GM19438 (cell line): ENCODE data around the gene BPI.
"Not testable (repeated sequence)": the region's sequence is repeated elsewhere in the genome, so short reads cannot be mapped to it uniquely, and the experiment has no call there.

ENCODE experiments used
- ATAC-seq: cut with Tn5 transposase; IDR thresholded peaks from one replicate; pipeline ENCODE4 v1.9.1; 2021; ENCODE audit warnings: low read depth; ENCODE audit not compliant: unreplicated experiment

BPI gene

DNA sequence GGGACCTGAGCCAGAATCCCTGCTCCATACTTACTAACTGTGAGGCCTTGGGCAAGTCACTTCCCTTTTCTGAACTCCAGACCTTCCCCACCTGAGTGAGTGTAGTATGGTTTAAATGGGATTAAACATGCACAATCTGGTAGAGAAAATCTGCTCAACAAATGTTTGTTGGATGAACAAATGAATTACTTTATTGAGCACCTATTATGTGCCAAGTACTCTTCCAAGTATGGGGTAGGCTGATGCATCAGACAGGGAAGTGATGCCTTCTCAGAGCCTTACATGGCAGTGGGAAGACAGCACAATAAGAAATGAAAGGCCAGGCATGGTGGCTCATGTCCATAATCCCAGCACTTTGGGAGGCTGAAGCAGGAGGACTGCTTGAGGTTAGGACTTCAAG is 27.3 kb downstream of the BPI start:
- ATAC-seq, result no peak

DNA sequence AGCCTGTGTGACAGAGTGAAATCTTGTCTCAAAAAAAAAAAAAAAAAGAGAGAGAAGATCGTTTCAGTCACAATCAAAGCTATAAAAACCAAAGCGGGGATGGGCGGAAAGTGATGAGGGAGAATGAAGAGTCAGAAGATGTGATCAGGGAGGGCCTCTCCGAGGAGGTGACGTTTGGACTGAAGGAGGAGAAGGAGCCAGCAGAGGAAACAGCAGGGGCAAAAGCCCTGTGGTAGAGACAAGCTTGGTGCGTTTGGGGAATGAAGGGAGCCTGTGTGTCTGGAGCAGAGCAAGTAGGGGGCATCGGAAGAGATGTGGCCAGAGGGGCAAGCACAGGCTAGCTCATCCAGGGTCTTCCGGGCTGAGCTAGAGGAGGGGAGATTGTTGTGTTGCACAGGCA is 27.9 kb downstream of the BPI start:
- ATAC-seq, result no peak

DNA sequence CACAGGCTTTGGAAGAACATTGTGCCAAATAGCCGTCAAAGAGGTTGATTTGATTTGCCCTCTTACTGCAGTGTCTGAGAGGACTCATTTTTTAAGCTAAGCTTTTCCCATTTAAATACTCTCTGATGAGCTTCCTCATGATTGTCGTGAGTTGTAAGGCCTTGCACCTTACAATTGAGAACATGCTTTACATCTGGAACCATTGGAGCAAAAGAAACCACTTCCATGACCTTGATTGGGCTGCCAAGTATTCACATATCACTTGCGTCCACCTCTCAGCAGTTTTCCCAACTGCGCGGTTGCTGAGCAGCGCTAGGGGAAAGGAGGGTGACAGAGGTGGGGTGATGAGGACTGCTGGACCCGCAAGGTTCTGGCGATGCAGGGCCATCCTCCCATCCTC is 30.1 kb downstream of the BPI start:
- ATAC-seq, result no peak

DNA sequence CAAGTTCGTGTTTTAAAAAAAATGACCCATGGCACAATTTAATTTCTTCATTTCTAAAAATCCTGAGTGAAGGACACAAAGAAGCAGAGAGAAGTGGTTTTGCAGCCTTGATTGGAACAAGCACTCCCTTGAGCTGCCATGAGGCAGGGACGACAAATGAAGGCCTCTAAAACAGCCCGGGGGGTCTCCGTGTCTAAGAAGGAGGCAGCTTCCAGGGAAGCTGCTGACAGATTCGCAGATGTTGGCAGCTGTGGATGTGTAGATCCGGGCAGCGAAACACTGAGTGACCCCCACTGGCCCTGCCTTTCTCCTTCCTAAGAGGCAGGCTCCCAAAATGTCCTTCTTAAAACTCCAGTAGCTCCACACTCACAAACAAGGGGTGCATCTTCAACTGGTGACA is 32.8 kb downstream of the BPI start:
- no peak for ATAC-seq

DNA sequence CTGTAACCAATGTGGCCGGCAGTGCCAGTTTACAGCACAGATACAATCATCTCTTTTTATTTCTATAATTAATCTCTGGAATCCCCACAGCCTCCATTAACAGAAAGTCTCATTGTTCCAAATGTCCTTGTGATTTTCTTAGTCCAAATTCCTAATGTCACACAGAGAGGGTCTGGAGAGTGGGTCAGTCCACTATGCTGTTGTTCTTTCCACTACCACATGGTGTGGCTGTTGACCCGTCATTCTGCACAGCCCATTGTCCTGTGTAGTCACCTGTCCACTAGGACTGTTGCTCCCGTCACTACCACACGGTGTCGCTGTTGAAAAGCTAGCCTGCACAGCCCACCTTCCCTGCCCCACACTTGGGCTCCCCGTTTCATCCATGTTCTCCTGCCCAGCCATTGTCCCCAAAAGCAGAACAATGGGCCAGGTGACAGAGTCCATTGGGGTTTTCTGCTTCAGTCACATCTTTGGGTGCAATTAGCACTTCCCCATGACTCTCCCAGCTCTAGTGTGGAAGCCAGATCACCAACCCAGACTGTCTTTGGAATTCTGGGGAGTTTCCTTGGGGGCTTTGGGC is 33.7 kb downstream of the BPI start:
- ATAC-seq, result no peak

DNA sequence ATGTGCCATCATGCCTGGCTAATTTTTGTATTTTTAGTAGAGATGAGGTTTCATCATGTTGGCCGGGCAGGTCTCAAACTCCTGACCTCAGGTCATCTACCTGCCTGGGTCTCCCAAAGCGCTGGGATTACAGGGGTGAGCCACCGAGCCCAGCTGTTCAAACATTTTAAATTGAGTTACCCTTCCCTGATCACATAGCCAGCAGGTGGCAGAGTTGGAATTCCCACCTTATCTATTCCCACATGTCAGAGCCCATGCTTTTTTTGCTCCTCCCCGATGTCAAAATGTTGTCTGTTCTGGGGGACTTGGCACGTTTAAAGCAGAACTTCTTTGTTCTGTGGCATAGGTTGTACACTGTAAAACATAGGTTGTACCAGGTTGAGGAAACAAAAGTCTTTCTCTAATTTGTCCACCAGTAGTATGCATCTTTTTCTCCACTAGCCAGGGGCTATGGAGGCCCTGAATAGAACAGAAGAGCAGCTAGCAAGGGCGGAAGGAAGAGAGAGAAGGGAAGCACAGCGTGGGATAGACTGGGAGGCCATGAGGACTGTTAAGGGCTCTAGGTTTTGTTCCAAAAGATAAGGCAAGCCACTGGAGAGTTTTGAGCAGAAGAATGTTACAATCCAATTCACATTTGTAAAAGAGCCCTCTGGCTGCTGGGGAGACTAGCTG is 35.0 kb downstream of the BPI start:
- ATAC-seq, result no peak

DNA sequence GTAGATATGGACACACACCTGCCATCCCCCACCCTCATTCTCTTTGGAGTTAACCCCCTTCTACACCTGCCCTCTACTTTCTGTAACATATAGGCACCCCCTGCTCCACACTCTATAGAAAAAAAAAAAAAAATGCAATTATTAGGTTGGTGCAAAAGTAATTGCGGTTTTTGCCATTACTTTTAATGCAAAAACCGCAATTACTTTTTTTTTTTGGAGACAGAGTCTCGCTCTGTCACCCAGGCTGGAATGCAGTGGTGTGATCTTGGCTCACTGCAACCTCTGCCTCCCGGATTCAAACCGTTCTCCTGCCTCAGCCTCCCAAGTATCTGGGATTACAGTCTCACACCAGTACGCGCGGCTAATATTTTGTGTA is 35.6 kb downstream of the BPI start:
- not testable (repeated sequence) for ATAC-seq

DNA sequence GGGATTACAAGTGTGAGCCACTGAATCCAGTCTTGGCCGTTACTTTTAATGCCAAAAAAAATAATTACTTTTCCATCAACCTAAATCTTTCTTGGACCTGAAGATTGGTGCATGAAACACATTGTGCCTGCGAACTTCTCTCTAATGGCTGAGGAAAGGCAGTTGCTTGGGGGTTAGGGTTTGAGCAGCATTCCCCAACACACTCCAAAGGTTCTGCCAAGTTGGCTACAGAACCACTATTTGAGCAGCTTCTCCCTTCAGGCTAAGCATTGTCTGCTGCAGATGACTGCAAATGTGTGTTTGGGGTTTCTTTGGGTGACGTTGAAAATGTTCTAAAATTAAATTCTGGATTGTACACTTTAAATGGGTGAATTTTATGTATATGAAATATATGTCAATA is 36.0 kb downstream of the BPI start:
- no peak for ATAC-seq

DNA sequence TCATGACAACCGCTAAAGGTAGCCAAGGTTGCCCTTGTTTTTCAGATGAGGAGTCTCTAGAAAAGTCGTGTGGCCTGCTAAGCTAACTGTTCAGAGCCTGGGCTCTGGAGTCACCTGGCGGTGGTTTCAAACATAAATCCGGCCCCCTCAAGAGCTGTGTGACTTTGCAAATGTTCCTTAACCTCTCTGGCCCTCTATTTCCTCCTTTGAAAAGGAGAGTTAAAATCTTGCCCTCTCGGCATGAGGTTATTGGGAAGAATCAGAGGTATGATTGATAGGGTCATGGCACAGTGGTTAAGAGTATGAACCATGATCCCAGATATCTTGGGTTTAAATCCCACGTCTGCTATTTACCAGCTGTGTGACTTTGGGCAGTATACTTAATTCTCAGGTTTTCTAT is 36.7 kb downstream of the BPI start:
- no peak for ATAC-seq

DNA sequence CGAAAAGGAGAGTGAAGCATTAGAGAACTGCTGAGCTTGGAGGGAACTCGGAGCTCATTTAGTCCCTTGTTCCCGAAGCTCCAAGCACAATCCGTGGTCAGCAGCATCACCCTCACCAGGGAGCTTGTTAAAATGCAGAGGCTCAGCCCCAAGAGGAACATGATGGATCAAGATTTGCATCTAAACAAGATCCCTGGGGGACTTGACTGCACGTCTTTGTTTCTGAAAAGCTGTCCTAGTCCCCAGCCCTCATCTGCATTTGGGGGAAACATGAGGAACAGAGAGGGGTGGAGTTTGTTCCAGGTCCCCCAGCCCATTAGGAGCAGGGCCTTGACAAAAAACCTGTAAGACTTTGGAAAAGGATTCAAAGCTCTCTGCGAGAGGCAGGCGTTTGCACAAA is 38.3 kb downstream of the BPI start:
- ATAC-seq, result no peak

DNA sequence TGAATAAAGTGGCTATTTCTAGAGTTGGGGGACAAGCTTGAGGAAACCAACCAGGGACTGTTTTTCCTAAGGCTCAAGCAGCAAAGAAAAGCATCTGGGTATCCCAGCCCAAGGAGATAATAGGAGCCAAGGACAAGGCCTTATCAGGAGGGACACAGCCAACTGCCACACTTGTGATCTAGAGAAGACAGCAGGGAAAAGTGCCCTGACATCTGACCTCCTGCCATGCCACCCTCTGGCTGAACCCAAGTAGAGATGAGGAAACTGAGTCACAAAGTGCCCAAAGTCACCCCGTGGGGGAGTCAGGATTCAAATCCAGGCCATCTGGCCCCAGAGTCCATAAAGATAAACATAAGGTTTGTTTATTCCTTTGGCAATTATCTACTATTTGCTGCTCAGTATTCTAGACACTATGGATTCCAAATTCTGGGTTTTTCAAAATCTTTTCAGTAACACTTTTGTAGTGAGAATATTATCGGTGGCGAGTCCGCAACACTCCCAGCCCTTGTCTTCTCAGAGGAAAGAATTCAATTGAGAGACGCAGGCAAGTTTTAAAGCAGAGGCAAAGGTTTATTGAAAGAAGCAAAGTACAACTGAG is 38.9 kb downstream of the BPI start:
- no peak for ATAC-seq

DNA sequence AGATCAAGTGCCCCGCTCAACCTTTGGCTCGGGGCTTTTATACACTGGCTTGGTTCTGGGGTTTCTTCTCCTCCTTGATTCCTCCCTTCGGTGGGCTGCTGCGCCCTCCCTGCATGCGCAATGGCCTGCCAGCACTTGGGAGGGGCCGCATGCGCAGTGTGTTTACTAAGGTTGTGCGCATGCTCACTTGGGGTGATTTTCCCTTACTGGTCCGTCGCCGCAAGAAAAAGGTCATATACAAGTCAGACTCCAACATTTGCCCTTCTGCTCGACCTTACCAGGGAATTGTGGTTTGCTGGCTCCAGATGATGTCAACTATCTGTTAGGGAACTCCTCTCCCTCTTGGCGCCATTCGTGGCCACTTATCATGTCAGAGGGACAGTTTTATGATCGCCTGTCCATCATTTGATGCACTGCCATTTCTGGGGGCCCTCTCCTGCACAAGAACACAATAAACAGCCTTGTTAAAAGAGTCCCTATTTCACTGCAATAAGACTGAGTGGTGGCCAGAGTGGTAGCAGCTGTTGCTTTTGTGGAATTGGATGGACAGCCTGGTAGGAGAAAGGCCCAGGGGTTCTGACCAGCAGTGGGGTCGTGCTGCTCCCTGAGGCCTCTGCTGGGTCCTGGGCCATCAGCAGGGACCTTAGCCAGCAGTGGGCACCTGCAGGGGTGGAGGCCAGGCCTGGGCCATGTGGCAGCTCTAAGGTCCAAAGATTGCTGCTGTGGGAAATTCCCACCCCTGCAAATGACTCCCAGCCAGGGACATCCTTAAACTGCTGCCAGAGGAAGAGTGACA is 39.6 kb downstream of the BPI start:
- ATAC-seq, result no peak

DNA sequence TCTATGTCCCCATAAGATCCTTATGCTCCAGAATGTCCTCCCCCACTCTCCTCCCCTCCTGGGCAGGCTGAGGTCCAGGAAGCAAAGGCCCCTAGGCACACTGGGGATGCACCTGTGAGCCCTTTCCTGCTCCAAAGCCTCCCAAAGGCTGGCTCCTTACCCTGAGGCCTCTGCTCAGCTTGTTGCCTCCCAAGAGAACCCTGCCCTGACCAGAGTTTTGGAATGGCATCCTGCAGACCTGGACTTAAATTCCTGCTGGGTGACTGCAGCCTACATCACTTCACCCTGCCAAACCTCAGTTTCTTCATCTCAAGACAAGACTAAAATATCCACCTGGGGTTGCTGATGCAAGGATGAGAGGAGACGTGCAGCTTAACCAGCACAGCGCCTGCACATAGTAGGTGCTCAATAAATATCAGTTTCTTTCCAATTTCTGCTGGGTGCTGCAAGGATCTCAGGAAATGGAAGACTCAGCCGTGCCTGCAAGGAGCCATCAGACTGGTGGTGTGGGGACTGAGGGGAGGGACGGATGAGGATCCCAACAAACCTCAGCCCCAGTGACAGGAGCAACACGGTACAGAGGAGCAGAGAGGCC is 40.2 kb downstream of the BPI start:
- ATAC-seq, result no peak

DNA sequence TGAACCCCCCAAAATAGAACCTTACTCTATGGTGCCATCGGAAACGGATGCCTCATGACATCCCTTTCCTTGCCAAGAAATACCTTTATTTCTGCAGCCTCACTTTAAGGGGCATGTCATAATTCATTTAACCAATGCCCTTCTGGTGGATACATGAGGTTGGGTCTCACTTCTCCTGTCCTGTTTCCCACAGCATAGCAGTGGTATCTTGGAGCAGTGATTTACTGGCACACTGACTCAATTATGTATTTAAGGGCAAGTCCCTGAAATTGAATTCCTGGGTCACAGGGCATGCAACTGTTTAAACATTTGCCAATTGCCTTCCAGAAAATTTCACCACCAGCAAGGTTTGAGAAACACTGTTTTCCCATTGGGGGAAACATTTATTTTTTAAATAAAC is 41.7 kb downstream of the BPI start:
- no peak for ATAC-seq

DNA sequence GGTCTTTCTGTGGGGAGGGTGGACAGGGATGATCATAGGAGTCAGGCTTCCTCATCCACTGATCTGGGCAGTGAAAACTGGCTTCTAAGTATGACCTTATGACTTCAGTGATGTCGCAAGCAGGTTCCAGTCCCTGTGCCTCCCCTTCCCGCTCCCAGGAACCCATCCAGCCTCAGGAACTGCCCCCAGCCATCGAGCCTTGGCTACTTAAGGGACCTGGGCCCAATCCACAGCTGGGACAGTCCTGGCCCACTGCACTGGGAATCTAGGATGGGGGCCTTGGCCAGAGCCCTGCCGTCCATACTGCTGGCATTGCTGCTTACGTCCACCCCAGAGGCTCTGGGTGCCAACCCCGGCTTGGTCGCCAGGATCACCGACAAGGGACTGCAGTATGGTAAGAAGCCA is 42.3 kb downstream of the BPI start, which contains the start of gene LBP:
LBP (plus strand) TSS at position 236 of the 405 bp plus-strand sequence; CDS start at position 271, 35 bp downstream.
- ATAC-seq, result no peak

DNA sequence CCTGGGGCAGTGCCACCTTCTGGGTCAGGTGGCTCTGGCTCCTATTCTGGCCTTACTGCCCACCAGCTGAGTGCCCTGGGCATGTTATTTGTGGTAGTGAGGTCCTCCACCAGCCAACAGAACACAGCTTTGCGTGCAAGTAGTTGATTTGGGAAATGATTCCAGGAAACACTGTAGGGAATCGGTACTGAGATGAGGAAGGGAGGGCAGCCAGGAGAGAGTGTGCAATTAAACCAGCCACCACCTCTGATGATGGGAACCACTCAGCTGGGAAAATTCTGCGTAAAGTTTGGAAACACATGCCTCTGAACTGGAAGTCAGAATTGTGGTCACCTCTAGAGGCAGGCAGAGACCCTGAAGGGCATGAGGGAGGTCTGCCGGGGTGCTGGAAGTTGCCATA is 42.8 kb downstream of the BPI start:
- no peak for ATAC-seq

DNA sequence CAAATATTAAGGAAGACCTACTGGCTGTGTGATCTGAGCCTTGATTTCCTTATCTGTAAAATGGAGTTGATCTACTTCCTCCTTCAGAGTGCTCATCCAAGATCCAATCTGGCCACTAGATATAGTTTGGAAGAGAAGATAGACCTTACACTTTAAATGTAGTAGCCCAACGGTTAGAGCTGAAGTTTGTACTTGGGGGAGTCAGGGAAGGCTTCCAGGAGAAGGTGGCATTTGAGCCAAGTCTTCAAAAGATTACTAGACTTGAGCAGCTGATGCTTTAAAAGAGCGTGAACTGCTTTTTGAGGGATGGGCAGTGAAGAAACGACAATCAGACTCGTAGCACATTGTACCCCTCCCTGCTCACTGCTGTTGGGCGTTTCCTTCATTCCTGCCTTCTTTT is 45.9 kb downstream of the BPI start:
- ATAC-seq, result no peak

DNA sequence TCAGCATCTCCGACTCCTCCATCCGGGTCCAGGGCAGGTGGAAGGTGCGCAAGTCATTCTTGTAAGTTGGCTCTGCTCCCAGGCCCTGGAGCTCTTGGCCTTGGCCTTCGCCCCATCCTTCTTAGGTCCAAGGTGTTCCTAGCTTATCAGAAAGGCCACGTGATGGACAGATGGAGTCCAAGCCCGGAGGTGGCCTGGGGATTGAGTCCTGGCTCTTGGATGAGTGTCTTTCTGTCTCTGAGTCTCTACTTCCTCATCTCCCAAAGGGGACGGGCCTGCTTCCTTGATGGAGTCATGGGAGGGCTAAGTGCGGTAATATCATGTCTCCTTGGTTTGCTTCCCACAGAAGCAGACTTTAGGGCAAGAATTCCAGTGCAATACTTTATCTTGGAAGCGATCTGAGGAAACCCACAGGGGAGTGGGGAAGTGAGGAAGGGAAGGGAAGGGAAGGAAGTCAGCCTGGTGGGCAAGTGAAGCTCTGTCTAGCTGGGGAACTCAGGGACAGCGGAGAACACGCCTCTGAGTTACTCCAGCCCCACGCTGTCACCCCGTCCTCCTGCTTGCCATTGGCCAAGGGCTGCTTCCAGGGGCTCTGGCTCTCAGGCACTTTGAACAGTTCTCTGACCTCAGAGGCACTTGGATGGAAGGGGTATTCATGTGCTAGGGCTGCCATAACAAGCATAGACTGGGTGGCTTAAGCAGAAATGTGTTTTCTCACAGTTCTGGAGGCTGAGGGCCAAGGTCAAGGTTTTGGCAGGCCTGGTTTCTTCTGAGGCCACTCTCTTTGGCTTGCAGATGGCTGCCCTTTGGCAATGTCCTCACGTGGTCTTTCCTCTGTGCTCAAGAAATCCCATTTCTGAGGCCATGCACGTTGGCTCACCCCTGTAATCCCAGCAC is 47.2 kb downstream of the BPI start:
- no peak for ATAC-seq

DNA sequence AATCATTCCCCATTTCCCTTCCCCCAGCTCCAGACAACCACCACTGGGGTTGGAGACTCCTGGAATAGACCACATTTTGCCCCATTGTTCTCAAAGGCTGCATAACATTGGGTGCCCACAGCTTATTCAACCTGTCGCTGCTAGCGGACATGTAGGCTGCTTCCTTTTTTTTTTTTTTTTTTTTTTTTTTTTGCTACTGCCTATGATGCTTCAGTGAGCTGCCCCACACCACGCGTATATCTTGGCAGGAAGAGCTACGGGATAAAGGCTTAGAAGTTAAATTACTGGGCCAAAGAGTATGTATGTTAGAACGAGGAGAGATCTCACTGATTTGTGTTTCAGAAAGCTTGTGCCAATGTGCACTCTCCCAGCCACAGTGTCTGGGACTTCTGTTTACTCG is 49.4 kb downstream of the BPI start:
- no peak for ATAC-seq

DNA sequence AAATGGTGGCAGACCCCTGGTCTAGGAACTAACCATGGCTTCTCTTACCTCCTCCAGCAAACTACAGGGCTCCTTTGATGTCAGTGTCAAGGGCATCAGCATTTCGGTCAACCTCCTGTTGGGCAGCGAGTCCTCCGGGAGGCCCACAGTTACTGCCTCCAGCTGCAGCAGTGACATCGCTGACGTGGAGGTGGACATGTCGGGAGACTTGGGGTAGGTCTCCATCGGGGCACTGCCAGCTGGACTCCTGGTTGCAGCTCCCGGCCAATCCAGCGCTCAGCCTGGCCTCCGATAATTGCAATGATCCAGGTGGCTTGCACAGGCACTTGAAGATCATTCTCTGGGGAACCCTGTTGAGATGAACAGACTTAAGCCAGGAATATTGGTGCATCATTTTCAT is 50.3 kb downstream of the BPI start:
- ATAC-seq, result no peak
